GM20000 (cell line): ENCODE measurements around the gene FGD5.

Source experiments
- DNase-seq: peaks from one replicate; pipeline ENCODE4 v3.0.0; 2012; ENCODE audit warnings: low spot score
- TF ChIP-seq, protein P1 (sequence below): IDR thresholded peaks from 2 replicates; pipeline ENCODE4 v1.5.1; 2012; ENCODE audit warnings: mild to moderate bottlenecking, control low read depth; ENCODE audit errors: extremely low read depth, missing control alignments

FGD5 gene

GRCh38 chr3:14791343-14791945 is 27.3 kb upstream of the FGD5 start:
- DNase-seq: peak; percentile 70
- TF ChIP-seq, protein P1, sequence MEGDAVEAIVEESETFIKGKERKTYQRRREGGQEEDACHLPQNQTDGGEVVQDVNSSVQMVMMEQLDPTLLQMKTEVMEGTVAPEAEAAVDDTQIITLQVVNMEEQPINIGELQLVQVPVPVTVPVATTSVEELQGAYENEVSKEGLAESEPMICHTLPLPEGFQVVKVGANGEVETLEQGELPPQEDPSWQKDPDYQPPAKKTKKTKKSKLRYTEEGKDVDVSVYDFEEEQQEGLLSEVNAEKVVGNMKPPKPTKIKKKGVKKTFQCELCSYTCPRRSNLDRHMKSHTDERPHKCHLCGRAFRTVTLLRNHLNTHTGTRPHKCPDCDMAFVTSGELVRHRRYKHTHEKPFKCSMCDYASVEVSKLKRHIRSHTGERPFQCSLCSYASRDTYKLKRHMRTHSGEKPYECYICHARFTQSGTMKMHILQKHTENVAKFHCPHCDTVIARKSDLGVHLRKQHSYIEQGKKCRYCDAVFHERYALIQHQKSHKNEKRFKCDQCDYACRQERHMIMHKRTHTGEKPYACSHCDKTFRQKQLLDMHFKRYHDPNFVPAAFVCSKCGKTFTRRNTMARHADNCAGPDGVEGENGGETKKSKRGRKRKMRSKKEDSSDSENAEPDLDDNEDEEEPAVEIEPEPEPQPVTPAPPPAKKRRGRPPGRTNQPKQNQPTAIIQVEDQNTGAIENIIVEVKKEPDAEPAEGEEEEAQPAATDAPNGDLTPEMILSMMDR: peak; percentile 54

DNA sequence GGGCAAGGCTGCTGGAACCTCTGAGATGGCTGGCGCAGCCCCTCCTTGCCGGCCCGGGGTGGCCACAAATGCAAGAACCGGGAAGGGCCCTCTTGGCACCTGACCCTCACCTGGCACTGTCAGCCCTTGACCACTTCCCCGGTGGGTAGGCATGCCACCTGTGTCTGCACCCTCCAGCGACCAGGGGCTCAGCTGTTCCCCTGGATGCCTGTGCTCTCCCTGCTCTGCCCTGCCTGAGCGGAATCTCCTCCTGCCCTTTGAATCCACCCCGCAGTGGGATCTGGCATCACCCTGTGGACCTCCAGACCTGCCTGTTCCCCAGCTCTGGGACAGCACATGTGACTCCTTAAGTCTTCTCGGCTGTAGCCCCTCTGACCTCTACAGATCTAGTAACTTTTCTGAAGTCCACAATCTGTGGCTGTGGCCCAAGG is 26.1 kb upstream of the FGD5 start:
- TF ChIP-seq, protein P1: no peak
- DNase-seq: no peak

- no peak for DNase-seq
- TF ChIP-seq, protein P1: no peak
Measured at GRCh38 chr3:14793126-14793857, 25.5 kb upstream of the FGD5 start.

DNA sequence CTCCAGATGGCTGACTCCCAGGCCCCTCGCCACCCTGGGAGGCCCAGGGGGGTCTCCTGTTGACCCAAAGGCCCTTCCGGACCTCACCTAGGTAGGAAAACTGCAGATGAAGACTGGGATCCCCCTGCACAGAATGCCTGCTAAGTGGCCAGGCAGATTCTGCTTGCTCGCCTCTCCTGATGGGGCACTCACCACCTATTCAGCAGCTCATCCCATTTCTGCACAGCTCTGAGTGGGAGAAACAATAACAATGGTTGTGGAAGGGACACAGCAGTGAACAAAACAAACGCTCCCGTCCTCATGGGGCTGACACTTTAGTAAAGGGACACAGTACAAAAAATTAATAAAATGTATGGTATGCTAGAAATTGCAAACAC is 24.9 kb upstream of the FGD5 start:
- TF ChIP-seq, protein P1: no peak

DNA sequence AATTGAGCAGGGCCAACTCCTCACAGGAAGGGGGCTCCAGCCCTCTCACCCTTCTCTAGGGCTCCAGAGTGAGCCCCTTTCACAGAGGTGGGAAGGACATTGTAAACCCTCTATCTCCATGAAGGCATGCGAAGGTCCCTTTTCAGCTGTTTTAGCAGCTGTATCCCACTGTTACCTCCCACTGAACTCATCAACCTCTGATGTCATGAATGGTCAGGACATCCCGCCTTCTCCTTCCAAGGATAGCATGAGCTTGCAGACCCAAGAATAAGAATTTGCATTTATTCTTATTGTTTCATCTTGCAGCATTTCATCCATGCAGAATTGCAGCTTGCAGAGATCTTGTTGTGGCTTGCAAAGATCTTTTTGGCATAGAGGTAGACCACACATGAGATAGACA is 24.3 kb upstream of the FGD5 start:
- TF ChIP-seq, protein P1: no peak
- DNase-seq: no peak

More for the DNA sequence above, 24.9 kb upstream of the FGD5 start:
- DNase-seq: no peak

- TF ChIP-seq, protein P1: no peak
- DNase-seq: no peak
Measured at GRCh38 chr3:14795996-14796395, 22.8 kb upstream of the FGD5 start.

DNA sequence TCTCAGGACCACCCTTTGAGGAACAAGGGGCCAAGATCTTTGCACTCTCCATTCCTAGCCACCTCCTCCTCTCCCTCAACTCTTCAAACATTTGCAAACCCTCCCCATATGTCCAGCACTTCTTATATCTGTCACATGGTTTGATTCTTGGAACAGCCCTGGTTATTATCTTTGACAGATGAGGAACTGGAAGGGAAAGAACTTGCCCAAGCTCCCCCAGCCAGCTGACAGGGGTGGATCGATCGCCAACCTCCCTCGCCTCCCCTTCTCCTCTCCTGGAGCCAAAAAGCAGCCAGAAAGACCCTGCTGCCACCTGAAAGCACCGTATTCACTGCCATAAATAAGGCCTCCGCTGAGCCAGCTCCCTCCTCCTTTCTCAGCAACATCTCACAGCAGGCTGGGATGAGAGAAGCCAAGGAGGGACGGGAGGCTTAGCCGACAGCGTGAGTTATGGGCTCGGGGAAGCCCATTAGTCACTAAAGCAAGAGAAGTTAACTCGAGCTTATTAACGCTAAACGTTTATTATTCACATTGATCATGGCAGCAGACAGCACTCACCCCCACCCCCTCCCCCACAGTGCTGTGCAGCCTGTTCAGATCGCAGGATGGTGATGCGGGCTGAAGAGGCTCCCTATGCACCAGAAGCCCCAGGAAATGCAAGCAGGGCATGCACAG is 22.2 kb upstream of the FGD5 start:
- TF ChIP-seq, protein P1: no peak
- DNase-seq: no peak
